Measurements from ENCODE around the gene ALG2. TPM values are rescaled to one million over a fixed set of nuclear protein-coding genes. Genes with fewer than 3 reads are reported as not detected.

ALG2 gene
- total and polyA plus RNA-seq, 9 of the 15 experiments (the other 6 are each of a cell fraction or from before 2014, with no cell fraction given) = 4.9 to 41.9 (median 20.2) TPM

DNA sequence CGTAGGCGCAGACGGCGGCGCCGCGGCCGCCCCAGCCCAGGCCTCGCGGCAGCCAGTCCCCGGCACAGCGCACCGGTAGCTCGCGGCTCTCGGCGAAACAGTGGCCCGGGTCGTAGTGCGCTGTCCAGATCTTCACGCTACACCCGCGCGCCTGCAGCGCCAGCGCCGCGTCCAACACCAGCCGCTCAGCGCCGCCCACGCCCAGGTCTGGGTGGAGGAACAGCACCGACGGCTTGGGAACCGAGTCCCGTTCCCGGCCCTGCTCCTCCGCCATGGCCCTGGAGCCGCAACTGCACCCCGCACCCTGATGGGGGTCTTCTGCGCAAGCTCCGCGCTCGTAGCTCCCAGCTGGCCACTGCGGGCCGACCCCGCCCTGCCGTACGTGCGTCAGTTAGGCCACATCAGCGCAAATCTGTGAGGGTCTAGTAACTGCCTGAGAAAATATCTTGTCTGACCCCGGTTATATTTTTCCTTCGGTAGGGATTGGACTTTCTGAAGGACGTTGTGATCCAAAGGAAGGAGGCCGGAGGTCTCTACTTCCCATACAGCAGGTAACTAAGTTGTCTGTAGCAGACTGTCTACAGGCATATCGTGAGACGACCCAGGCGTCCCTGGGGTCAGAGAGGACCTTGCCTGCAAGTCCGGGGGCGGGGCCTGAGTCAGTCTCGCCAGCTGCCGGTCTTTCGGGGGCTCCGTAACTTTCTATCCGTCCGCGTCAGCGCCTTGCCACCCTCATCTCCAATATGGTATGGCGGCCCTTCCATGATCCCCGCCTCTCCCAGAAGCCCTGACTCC is at the start of gene ALG2, which contains the start of gene SEC61B (continued):
- TF ChIP-seq FUS (optimal IDR thresholded peaks at IDR 0.05; ENCODE audit: low read depth, low read length) (peak; percentile 32), DPF2 (IDR thresholded peaks at IDR 0.05) (0 out of 2 replicates have a peak, but pooled peaks have one; percentile 12), CC2D1A (IDR thresholded peaks at IDR 0.05) (peak; percentile 24; the same call in 1 of the 2 replicates), U2AF1 (optimal IDR thresholded peaks at IDR 0.05; ENCODE audit: low read depth, low read length) (peak; percentile 92), RNF2 (IDR thresholded peaks at IDR 0.05) (0 out of 2 replicates have a peak, but pooled peaks have one; percentile 16), FOXK2 (conservative IDR thresholded peaks at IDR 0.05 in 1 of 2, IDR thresholded peaks at IDR 0.05 in 1 of 2; ENCODE audit: low read depth in 2 of 2) (0 out of 4 replicates have a peak, but pooled peaks have one; percentile 42 to 63), ARHGAP35 (IDR thresholded peaks at IDR 0.05; ENCODE audit: partially characterized antibody) (no peak), ZNF253 (CRISPR knock-in tag; conservative IDR thresholded peaks at IDR 0.05) (no peak)
- TF ChIP-seq, protein P1, sequence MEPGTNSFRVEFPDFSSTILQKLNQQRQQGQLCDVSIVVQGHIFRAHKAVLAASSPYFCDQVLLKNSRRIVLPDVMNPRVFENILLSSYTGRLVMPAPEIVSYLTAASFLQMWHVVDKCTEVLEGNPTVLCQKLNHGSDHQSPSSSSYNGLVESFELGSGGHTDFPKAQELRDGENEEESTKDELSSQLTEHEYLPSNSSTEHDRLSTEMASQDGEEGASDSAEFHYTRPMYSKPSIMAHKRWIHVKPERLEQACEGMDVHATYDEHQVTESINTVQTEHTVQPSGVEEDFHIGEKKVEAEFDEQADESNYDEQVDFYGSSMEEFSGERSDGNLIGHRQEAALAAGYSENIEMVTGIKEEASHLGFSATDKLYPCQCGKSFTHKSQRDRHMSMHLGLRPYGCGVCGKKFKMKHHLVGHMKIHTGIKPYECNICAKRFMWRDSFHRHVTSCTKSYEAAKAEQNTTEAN (CRISPR knock-in tag; IDR thresholded peaks at IDR 0.05) = no peak; the same call in 1 of the 2 replicates
- TF ChIP-seq, protein P2, sequence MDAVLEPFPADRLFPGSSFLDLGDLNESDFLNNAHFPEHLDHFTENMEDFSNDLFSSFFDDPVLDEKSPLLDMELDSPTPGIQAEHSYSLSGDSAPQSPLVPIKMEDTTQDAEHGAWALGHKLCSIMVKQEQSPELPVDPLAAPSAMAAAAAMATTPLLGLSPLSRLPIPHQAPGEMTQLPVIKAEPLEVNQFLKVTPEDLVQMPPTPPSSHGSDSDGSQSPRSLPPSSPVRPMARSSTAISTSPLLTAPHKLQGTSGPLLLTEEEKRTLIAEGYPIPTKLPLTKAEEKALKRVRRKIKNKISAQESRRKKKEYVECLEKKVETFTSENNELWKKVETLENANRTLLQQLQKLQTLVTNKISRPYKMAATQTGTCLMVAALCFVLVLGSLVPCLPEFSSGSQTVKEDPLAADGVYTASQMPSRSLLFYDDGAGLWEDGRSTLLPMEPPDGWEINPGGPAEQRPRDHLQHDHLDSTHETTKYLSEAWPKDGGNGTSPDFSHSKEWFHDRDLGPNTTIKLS (IDR thresholded peaks at IDR 0.05; ENCODE audit: borderline replicate concordance, low read depth) = peak; percentile 99
- TF ChIP-seq, protein P3, sequence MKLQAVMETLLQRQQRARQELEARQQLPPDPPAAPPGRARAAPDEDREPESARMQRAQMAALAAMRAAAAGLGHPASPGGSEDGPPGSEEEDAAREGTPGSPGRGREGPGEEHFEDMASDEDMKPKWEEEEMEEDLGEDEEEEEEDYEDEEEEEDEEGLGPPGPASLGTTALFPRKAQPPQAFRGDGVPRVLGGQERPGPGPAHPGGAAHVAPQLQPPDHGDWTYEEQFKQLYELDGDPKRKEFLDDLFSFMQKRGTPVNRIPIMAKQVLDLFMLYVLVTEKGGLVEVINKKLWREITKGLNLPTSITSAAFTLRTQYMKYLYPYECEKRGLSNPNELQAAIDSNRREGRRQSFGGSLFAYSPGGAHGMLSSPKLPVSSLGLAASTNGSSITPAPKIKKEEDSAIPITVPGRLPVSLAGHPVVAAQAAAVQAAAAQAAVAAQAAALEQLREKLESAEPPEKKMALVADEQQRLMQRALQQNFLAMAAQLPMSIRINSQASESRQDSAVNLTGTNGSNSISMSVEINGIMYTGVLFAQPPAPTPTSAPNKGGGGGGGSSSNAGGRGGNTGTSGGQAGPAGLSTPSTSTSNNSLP (IDR thresholded peaks at IDR 0.05; ENCODE audit: borderline replicate concordance, low read depth, low read length) = no peak
- TF ChIP-seq, protein P4, sequence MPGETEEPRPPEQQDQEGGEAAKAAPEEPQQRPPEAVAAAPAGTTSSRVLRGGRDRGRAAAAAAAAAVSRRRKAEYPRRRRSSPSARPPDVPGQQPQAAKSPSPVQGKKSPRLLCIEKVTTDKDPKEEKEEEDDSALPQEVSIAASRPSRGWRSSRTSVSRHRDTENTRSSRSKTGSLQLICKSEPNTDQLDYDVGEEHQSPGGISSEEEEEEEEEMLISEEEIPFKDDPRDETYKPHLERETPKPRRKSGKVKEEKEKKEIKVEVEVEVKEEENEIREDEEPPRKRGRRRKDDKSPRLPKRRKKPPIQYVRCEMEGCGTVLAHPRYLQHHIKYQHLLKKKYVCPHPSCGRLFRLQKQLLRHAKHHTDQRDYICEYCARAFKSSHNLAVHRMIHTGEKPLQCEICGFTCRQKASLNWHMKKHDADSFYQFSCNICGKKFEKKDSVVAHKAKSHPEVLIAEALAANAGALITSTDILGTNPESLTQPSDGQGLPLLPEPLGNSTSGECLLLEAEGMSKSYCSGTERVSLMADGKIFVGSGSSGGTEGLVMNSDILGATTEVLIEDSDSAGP (CRISPR knock-in tag; IDR thresholded peaks at IDR 0.05) = no peak
- TF ChIP-seq, protein P5, sequence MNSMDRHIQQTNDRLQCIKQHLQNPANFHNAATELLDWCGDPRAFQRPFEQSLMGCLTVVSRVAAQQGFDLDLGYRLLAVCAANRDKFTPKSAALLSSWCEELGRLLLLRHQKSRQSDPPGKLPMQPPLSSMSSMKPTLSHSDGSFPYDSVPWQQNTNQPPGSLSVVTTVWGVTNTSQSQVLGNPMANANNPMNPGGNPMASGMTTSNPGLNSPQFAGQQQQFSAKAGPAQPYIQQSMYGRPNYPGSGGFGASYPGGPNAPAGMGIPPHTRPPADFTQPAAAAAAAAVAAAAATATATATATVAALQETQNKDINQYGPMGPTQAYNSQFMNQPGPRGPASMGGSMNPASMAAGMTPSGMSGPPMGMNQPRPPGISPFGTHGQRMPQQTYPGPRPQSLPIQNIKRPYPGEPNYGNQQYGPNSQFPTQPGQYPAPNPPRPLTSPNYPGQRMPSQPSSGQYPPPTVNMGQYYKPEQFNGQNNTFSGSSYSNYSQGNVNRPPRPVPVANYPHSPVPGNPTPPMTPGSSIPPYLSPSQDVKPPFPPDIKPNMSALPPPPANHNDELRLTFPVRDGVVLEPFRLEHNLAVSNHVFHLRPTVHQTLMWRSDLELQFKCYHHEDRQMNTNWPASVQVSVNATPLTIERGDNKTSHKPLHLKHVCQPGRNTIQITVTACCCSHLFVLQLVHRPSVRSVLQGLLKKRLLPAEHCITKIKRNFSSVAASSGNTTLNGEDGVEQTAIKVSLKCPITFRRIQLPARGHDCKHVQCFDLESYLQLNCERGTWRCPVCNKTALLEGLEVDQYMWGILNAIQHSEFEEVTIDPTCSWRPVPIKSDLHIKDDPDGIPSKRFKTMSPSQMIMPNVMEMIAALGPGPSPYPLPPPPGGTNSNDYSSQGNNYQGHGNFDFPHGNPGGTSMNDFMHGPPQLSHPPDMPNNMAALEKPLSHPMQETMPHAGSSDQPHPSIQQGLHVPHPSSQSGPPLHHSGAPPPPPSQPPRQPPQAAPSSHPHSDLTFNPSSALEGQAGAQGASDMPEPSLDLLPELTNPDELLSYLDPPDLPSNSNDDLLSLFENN (IDR thresholded peaks at IDR 0.05; ENCODE audit: low read depth in 2 of 2, low read length in 2 of 2) = 0 out of 4 replicates have a peak, but pooled peaks of 1 of the 2 experiments have one; percentile 12
